ENCODE results near the gene TSPAN5.

Gene TSPAN5

DNA sequence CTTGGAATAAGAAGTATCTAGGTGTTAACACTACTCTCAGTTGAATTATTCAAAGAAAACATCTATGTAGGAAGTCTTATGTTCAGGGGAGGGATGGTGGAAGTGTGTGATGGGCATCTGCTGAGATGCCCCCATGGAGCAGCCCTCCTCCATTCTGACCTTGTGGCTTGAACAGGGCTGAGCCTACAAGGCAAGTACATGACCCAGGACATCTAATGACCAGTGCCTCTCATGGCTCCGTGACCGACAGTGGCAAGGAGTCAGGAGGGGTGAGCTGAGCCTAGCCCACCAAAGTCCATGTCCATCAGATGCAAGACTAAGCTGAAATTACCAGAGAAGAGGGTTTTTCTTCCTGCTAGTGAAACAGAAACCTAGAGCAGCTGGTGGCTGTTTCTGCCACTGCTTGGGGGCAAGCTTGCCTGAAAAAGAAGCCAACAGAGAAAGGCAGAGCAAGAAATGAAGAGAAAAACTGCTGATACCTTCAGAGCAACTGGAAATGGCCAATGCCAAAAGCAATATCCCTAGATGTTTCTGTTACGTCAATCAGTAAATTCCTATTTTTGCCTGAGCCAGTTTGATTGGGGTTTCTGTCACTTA, 113.5 kb downstream of the TSPAN5 start:
- no peak overlapping the region for H2AFZ ChIP-seq (ENCODE audit: low read depth, low read length, severe bottlenecking)
- no peaks in the 10 kb centered on the region for H3K9me2 ChIP-seq (replicated peaks; ENCODE audit: insufficient read depth, low read length)
- no peaks in the 10 kb centered on the region for H3K27me3 ChIP-seq (ENCODE audit: low read length)
- no peaks in the 10 kb centered on the region for H3K36me3 ChIP-seq (ENCODE audit: low read length)
- H4K20me1 ChIP-seq (ENCODE audit: low read depth, low read length) = no peaks in the 10 kb centered on the region
- H3K9me3 ChIP-seq (ENCODE audit: insufficient read depth, low read length) = no peaks in the 10 kb centered on the region
- no peaks in the 10 kb centered on the region for H3F3A ChIP-seq (ENCODE audit: insufficient read depth)
- H3K27ac ChIP-seq (ENCODE audit: low read depth, low read length) = no peak overlapping the region
- H3K4me3 ChIP-seq (ENCODE audit: insufficient read depth, low read length, poor library complexity, severe bottlenecking) = no peak overlapping the region
- no peak overlapping the region for H3K4me2 ChIP-seq (ENCODE audit: low read depth, low read length, poor library complexity, severe bottlenecking)
- H3K79me2 ChIP-seq (ENCODE audit: insufficient read depth, low read length) = no peaks in the 10 kb centered on the region
- H3K9ac ChIP-seq (ENCODE audit: low read length) = no peak overlapping the region
- TF ChIP-seq EZH2phosphoT487 (conservative IDR thresholded peaks at IDR 0.05; ENCODE audit: low read length) = no peak
- TF ChIP-seq, protein P1, sequence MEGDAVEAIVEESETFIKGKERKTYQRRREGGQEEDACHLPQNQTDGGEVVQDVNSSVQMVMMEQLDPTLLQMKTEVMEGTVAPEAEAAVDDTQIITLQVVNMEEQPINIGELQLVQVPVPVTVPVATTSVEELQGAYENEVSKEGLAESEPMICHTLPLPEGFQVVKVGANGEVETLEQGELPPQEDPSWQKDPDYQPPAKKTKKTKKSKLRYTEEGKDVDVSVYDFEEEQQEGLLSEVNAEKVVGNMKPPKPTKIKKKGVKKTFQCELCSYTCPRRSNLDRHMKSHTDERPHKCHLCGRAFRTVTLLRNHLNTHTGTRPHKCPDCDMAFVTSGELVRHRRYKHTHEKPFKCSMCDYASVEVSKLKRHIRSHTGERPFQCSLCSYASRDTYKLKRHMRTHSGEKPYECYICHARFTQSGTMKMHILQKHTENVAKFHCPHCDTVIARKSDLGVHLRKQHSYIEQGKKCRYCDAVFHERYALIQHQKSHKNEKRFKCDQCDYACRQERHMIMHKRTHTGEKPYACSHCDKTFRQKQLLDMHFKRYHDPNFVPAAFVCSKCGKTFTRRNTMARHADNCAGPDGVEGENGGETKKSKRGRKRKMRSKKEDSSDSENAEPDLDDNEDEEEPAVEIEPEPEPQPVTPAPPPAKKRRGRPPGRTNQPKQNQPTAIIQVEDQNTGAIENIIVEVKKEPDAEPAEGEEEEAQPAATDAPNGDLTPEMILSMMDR (IDR thresholded peaks at IDR 0.05; ENCODE audit: insufficient read depth, low read length, poor library complexity, severe bottlenecking) = no peak

DNA sequence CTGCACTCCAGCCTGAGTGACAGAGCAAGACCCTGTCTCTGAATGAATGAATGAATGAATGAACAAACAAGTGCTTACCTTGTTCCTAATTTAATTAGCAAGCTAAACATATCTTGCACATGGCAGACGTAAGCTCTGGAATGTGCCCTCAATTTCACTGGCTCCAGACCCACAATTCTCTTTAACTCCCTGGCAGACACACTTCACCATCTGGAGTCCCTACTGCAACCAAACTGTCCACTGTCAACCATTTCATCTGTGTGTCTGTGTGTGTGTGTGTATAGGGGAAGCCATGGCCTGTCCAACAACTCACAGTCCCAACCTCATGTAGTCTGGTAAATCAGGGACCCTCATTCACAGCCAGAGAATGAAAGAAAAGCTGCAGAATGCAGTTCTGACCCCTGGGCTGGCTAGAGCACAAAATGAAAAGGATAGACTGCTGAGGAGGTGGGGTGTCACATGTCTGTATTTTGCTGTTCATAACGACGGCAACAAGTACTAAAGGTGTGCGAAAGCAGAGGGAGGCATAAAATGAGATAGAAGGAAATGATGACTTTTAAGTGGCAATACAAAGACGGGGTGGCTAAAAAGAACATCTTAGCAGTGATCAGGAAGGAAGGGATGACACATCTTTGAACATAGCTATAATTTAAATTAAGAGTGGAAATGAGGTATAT, 114.1 kb downstream of the TSPAN5 start:
- no peaks in the 10 kb centered on the region for H3K27me3 ChIP-seq (ENCODE audit: low read length)
- H3K4me2 ChIP-seq (ENCODE audit: low read depth, low read length, poor library complexity, severe bottlenecking) = no peak overlapping the region
- no peaks in the 10 kb centered on the region for H3K79me2 ChIP-seq (ENCODE audit: insufficient read depth, low read length)
- TF ChIP-seq EZH2phosphoT487 (conservative IDR thresholded peaks at IDR 0.05; ENCODE audit: low read length) = no peak
- TF ChIP-seq, protein P1 (IDR thresholded peaks at IDR 0.05; ENCODE audit: insufficient read depth, low read length, poor library complexity, severe bottlenecking) = no peak
- no peaks in the 10 kb centered on the region for H3K9me3 ChIP-seq (ENCODE audit: insufficient read depth, low read length)
- H3K9me2 ChIP-seq (replicated peaks; ENCODE audit: insufficient read depth, low read length) = no peaks in the 10 kb centered on the region
- H3K9ac ChIP-seq (ENCODE audit: low read length) = no peak overlapping the region
- H3K4me3 ChIP-seq (ENCODE audit: insufficient read depth, low read length, poor library complexity, severe bottlenecking) = no peak overlapping the region
- H3K27ac ChIP-seq (ENCODE audit: low read depth, low read length) = no peak overlapping the region
- no peak overlapping the region for H2AFZ ChIP-seq (ENCODE audit: low read depth, low read length, severe bottlenecking)
- H3K36me3 ChIP-seq (ENCODE audit: low read length) = no peaks in the 10 kb centered on the region
- H3F3A ChIP-seq (ENCODE audit: insufficient read depth) = no peaks in the 10 kb centered on the region
- H4K20me1 ChIP-seq (ENCODE audit: low read depth, low read length) = no peaks in the 10 kb centered on the region

DNA sequence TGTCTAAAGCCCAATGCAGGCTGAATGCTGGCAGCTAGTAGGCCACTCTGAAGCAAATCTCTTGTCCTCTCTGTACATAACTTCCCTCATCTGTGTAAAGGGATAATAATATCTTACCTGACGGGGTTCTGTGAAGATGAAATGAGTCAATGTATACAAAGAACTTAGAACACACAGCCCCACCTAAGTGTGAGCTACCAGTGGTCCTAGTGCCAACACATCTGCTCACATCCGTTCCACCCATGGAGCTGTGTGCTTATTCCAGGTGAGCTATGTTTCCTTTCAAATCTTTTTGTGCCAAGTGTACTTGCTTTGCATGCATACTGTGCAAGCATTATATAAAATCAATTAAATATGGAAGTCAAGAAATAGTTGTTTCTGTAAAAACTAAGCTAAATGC, 116.4 kb downstream of the TSPAN5 start:
- no peak overlapping the region for H3K27ac ChIP-seq (ENCODE audit: low read depth, low read length)
- no peaks in the 10 kb centered on the region for H3K9me3 ChIP-seq (ENCODE audit: insufficient read depth, low read length)
- H3F3A ChIP-seq (ENCODE audit: insufficient read depth) = no peaks in the 10 kb centered on the region
- H3K36me3 ChIP-seq (ENCODE audit: low read length) = no peaks in the 10 kb centered on the region
- no peaks in the 10 kb centered on the region for H3K27me3 ChIP-seq (ENCODE audit: low read length)
- no peaks in the 10 kb centered on the region for H3K79me2 ChIP-seq (ENCODE audit: insufficient read depth, low read length)
- H2AFZ ChIP-seq (ENCODE audit: low read depth, low read length, severe bottlenecking) = no peak overlapping the region
- H4K20me1 ChIP-seq (ENCODE audit: low read depth, low read length) = no peaks in the 10 kb centered on the region
- H3K9ac ChIP-seq (ENCODE audit: low read length) = no peak overlapping the region
- H3K4me2 ChIP-seq (ENCODE audit: low read depth, low read length, poor library complexity, severe bottlenecking) = no peak overlapping the region
- TF ChIP-seq, protein P1 (IDR thresholded peaks at IDR 0.05; ENCODE audit: insufficient read depth, low read length, poor library complexity, severe bottlenecking) = no peak
- no peak for TF ChIP-seq EZH2phosphoT487 (conservative IDR thresholded peaks at IDR 0.05; ENCODE audit: low read length)
- no peak overlapping the region for H3K4me3 ChIP-seq (ENCODE audit: insufficient read depth, low read length, poor library complexity, severe bottlenecking)
- H3K9me2 ChIP-seq (replicated peaks; ENCODE audit: insufficient read depth, low read length) = no peaks in the 10 kb centered on the region

All from SU-DHL-6 (cell line).